Right lobe of liver (tissue), 4 donors: ENCODE results near the gene EMP1.

Source experiments
- POLR2A ChIP-seq: fragments of 450-650 bp; IDR thresholded peaks from one replicate; pipeline ENCODE4 v1.6.1; 2017; ENCODE audit warnings: antibody characterized with exemption, mild to moderate bottlenecking
- TF ChIP-seq, protein P1 (sequence below), 4 donors: fragments of 200-600 bp in 3 of 4; fragments of 450-650 bp in 1 of 4; IDR thresholded peaks; one replicate each; pipeline versions ENCODE4 v1.5.1 to v1.8.0; 2016 to 2022; ENCODE audit warnings: antibody characterized with exemption in 4 of 4, mild to moderate bottlenecking in 2 of 4
- donor health status: DM: no; HTN: no; CAD: no.
- donor health status: DM: no; HTN: no; CAD: no.
- donor health status: DM: no; HTN: yes; CAD: no.

DNA sequence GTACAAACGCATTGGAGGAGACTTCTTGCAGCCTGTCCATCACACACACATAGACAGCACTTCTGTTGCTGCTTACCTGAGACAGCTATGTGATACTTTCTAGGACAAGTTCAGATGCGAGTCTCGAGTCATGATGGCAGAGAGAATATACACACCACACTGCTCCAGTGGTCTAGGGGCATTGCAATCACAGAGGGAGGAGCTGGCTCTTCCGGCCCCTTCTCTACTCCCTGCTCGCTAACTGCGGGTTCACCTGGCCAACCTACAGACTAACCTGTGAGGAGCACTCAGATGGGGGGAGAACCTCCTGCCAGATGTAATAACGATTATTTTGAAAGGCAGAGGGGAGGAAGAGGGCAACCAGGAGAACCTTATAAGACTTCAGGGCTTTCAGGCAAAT, 30.7 kb downstream of the EMP1 start:
- TF ChIP-seq, protein P1, sequence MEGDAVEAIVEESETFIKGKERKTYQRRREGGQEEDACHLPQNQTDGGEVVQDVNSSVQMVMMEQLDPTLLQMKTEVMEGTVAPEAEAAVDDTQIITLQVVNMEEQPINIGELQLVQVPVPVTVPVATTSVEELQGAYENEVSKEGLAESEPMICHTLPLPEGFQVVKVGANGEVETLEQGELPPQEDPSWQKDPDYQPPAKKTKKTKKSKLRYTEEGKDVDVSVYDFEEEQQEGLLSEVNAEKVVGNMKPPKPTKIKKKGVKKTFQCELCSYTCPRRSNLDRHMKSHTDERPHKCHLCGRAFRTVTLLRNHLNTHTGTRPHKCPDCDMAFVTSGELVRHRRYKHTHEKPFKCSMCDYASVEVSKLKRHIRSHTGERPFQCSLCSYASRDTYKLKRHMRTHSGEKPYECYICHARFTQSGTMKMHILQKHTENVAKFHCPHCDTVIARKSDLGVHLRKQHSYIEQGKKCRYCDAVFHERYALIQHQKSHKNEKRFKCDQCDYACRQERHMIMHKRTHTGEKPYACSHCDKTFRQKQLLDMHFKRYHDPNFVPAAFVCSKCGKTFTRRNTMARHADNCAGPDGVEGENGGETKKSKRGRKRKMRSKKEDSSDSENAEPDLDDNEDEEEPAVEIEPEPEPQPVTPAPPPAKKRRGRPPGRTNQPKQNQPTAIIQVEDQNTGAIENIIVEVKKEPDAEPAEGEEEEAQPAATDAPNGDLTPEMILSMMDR (IDR thresholded peaks at IDR 0.05) = no peak
- TF ChIP-seq POLR2A = no peak
